ENCODE measurements around the gene HTR2A. TPM values are rescaled to one million over a fixed set of nuclear protein-coding genes. Genes with fewer than 3 reads are reported as not detected.

HTR2A gene
- total RNA-seq, 1 experiment from 2014 or later: not detected

GRCh38 chr13:46852168-46852567 lies 44.7 kb downstream of the HTR2A start:
- Mint-ChIP-seq H3K9me3 (ENCODE audit: unreplicated experiment) (no peaks in the 10 kb centered on the region), H3K36me3 (ENCODE audit: insufficient read depth, unreplicated experiment) (no peaks in the 10 kb centered on the region), H3K4me3 (ENCODE audit: unreplicated experiment) (no peak overlapping the region), H3K27me3 (ENCODE audit: insufficient read depth, unreplicated experiment) (peaks cover 19% of the 10 kb centered on the region), H3K4me1 (ENCODE audit: insufficient read depth, unreplicated experiment) (peaks cover 4% of the 10 kb centered on the region), H3K27ac (ENCODE audit: low read depth, unreplicated experiment) (no peak overlapping the region)
- intact Hi-C loops (cut with micrococcal nuclease): no loop called here
- ChIA-PET POLR2A (no interaction called here), CTCF (interaction anchor here (0.5 kb wide), 2 partner anchors 37 to 88 kb away, joined by 3 to 6 read pairs; no protein-coding TSS in a partner anchor)
- TF ChIP-seq, protein P1, sequence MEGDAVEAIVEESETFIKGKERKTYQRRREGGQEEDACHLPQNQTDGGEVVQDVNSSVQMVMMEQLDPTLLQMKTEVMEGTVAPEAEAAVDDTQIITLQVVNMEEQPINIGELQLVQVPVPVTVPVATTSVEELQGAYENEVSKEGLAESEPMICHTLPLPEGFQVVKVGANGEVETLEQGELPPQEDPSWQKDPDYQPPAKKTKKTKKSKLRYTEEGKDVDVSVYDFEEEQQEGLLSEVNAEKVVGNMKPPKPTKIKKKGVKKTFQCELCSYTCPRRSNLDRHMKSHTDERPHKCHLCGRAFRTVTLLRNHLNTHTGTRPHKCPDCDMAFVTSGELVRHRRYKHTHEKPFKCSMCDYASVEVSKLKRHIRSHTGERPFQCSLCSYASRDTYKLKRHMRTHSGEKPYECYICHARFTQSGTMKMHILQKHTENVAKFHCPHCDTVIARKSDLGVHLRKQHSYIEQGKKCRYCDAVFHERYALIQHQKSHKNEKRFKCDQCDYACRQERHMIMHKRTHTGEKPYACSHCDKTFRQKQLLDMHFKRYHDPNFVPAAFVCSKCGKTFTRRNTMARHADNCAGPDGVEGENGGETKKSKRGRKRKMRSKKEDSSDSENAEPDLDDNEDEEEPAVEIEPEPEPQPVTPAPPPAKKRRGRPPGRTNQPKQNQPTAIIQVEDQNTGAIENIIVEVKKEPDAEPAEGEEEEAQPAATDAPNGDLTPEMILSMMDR (IDR thresholded peaks at IDR 0.05; ENCODE audit: unreplicated experiment): no peak
- no peak for DNase-seq (ENCODE audit: unreplicated experiment)
- no TSS peak for BruUV-seq (replicated peaks)

DNA sequence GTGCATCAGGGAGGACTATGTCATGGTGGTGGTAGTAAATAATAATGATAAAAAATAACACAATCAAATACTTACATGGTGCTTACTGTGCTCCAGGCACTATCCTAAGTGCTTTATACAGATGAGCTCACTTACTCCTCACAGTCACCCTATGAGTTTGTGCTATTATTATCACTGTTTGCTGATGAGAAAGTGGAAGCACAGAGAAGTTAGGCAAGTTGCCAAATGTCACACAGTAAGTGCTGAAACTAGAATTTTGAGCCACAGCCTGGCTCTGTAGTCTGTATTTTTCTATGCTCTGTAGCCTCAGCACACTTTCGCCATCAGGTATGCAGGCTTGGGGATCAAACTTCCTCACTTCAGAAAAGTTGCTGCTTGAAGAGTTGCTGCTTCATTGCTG lies 46.6 kb downstream of the HTR2A start:
- Mint-ChIP-seq H3K27me3 (ENCODE audit: insufficient read depth, unreplicated experiment) (peaks cover 17% of the 10 kb centered on the region), H3K4me3 (ENCODE audit: unreplicated experiment) (no peak overlapping the region), H3K36me3 (ENCODE audit: insufficient read depth, unreplicated experiment) (no peaks in the 10 kb centered on the region), H3K27ac (ENCODE audit: low read depth, unreplicated experiment) (no peak overlapping the region), H3K9me3 (ENCODE audit: unreplicated experiment) (no peaks in the 10 kb centered on the region), H3K4me1 (ENCODE audit: insufficient read depth, unreplicated experiment) (peaks cover 5% of the 10 kb centered on the region)
- CTCF ChIA-PET: no interaction called here
- POLR2A ChIA-PET: no interaction called here
- BruUV-seq (replicated peaks): no TSS peak
- no peak for DNase-seq (ENCODE audit: unreplicated experiment)
- intact Hi-C loops (cut with micrococcal nuclease): no loop called here
- TF ChIP-seq, protein P1 (IDR thresholded peaks at IDR 0.05; ENCODE audit: unreplicated experiment): no peak

- no peak for DNase-seq (ENCODE audit: unreplicated experiment)
- no peak overlapping the region for H3K4me3 Mint-ChIP-seq (ENCODE audit: unreplicated experiment)
- ChIA-PET POLR2A (no interaction called here), CTCF (interaction anchor here (1.3 kb wide), 1 partner anchor 11 kb away, joined by 3 read pairs; no protein-coding TSS in a partner anchor)
- no peaks in the 10 kb centered on the region for H3K36me3 Mint-ChIP-seq (ENCODE audit: insufficient read depth, unreplicated experiment)
- TF ChIP-seq, protein P1 (IDR thresholded peaks at IDR 0.05; ENCODE audit: unreplicated experiment): no peak
- H3K4me1 Mint-ChIP-seq (ENCODE audit: insufficient read depth, unreplicated experiment): peaks cover 19% of the 10 kb centered on the region
- H3K27ac Mint-ChIP-seq (ENCODE audit: low read depth, unreplicated experiment): no peak overlapping the region
- H3K27me3 Mint-ChIP-seq (ENCODE audit: insufficient read depth, unreplicated experiment): no peaks in the 10 kb centered on the region
- intact Hi-C loops (cut with micrococcal nuclease): no loop called here
- H3K9me3 Mint-ChIP-seq (ENCODE audit: unreplicated experiment): no peaks in the 10 kb centered on the region
- BruUV-seq (replicated peaks): no TSS peak
These were observed 50.1 kb downstream of the HTR2A start for GRCh38 chr13:46846726-46847125.

GRCh38 chr13:46845146-46845545 lies 51.7 kb downstream of the HTR2A start:
- H3K36me3 Mint-ChIP-seq (ENCODE audit: insufficient read depth, unreplicated experiment): no peaks in the 10 kb centered on the region
- H3K4me1 Mint-ChIP-seq (ENCODE audit: insufficient read depth, unreplicated experiment): peaks cover 19% of the 10 kb centered on the region
- H3K4me3 Mint-ChIP-seq (ENCODE audit: unreplicated experiment): no peak overlapping the region
- ChIA-PET CTCF (interaction anchor here (0.6 to 1.4 kb wide), 2 partner anchors 281 to 928 kb away, joined by 3 to 4 read pairs; no protein-coding TSS in a partner anchor), POLR2A (interaction anchor here (0.5 to 0.6 kb wide), 2 partner anchors 58 to 545 kb away, joined by 3 read pairs; no protein-coding TSS in a partner anchor)
- TF ChIP-seq, protein P1 (IDR thresholded peaks at IDR 0.05; ENCODE audit: unreplicated experiment): no peak
- no peaks in the 10 kb centered on the region for H3K9me3 Mint-ChIP-seq (ENCODE audit: unreplicated experiment)
- BruUV-seq (replicated peaks): no TSS peak
- DNase-seq (ENCODE audit: unreplicated experiment): no peak
- intact Hi-C loops (cut with micrococcal nuclease): no loop called here
- no peak overlapping the region for H3K27ac Mint-ChIP-seq (ENCODE audit: low read depth, unreplicated experiment)
- no peaks in the 10 kb centered on the region for H3K27me3 Mint-ChIP-seq (ENCODE audit: insufficient read depth, unreplicated experiment)
